NT2/D1 (cell line): ENCODE measurements around the gene LYPD3.

ENCODE experiments used
- SUZ12 ChIP-seq: IDR thresholded peaks from 2 replicates; pipeline ENCODE4 v1.6.1; 2011; ENCODE audit not compliant: insufficient read length, insufficient read depth; ENCODE audit errors: extremely low read depth
- YY1 ChIP-seq: IDR thresholded peaks from 2 replicates; pipeline ENCODE4 v1.6.1; 2011; ENCODE audit not compliant: insufficient read length, insufficient read depth

- TF ChIP-seq SUZ12 = no peak
- no peak for TF ChIP-seq YY1
Observed at GRCh38 chr19:43502419-43502976, 37.1 kb upstream of the LYPD3 start.
